HCEC 1CT (cell line): ENCODE measurements around the gene TXNL1.
"Not testable (repeated sequence)": the region's sequence is repeated elsewhere in the genome, so short reads cannot be mapped to it uniquely, and the experiment has no call there.

Experiments
- DNase-seq: peaks from one replicate; pipeline ENCODE4 v3.0.0-alpha.2; 2017

The TXNL1 gene

DNA sequence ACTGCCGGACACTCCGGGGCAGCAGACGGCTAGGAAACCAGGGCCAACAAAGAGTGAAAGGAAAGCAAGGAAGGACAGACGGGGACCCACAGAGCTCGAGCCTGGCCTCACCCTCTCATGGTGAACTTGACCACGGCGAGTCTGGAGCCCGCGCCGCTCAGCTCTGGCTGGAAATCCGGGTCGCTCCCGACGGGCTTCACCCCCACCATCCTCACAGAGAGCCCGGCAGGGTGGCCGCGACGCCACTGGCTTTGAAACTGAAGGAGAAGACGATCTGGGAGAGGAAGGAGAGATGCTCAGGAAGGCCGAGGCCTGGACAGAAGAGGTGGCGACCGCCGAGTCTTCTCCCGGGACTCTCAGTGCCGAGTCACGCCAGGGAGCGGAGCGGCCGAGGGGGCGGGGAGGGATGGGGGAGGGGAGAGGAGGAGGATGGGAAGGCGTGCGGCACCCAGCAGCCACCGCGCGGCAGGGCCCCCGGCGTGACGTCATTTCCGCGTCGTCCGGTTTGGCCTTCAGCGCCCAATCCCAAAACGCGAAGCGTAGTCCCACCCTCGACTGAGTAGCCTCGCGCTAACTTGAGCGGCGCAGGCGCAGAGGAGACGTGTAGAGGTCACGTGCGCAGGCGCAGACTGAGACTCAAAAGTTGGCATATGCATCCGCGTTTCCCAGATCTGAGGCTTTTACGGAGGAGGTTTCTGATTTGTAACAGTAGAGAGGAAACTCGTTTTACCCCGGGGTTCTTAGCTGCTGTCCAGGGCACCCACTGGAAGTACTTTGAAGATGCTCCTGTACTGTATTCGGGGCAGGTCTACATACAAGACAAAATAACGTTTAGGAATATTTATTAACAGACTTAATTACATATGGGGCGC lies at the start of gene TXNL1:
TXNL1 (minus strand) TSS at position 361 of the 872 bp plus-strand sequence; CDS start at position 209, 152 bp downstream.
- DNase-seq = peak; percentile 99

DNA sequence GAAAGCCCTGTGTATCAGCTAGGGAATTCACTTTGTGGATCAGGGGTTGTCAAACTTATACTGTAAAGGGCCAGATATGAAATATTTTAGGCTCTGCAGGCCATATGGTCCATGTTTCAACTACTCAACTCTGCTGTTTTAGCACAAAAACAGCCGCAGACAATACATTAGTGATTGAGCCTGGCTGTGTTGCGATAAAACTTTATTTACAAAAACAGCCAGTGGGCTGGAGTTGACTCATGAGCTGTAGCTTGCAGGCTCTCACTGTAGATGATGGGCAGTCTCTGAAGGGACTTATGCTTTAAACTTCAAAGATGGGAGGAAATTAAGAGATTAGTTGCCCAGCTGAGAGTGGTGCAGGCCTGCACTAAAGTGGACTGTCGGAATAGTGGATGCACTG lies 45.9 kb upstream of the TXNL1 start:
- no peak for DNase-seq

DNA sequence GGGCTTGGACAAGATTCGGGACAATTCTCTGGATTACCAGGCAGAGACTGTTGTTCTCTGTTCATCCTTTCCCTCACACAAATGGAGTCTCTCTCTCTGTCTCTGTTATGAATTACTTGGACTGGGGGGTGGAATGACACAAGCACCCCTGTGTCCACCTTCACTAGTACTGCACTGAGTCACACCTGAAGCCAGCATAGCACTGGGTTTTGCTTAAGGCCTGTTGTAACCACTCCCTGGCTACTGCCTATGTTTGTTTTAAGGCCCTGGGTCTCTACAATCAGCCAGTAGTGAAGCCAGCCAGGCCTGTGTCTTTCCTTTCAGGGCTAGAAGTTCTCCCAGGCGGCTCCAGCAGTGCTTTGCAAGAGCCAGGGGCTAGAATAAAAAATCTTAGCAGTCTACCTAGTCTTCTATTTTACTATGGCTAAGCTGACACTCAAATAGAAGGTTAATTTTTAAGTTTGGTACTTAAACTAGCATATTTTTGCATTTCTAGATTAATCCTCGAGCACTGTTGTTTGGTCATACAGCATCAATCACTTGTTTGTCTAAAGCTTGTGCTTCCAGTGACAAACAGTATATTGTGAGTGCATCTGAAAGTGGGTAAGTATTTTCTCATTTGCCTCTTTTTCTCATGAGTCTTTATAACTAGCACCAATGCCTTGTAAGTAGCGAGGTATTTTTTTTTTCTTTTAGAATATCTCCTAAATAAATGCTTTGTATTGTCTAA lies 40.6 kb upstream of the TXNL1 start:
- no peak for DNase-seq

DNA sequence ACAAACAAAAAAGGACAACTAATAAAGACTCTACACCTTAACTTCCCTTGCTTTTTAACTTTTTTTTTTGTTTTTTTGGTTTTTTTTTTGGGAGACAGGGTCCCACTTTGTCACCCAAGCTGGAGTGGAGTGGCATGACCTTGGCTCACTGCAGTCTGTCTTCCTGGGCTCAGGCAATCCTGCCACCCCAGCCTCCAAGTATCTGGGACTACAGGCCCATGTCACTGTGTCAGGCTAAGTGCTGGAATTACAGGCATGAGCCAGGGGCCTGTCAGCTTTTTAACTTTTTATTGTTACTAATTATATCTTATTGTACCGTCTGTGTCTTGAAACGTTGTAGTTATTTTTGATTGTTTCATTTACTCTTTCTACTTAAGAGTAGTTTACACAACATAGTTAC lies 38.2 kb upstream of the TXNL1 start:
- no peak for DNase-seq

- DNase-seq = no peak
Measured at GRCh38 chr18:56672981-56673380, 34.6 kb upstream of the TXNL1 start.

DNA sequence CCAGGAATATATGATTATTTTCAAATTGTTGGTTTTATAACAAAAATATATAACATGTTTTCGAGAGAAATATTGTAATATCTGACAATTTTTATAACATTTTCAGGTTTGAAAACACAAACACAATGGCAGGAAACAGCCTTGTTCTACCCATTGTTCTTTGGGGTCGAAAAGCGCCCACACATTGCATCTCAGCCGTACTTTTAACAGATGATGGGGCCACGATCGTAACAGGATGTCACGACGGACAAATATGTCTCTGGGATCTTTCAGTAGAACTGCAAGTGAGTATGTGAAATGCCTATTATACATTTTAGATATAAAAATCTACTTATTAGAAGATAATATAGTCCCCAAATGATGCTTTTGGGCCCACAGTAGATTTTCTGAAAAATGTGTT lies 34.0 kb upstream of the TXNL1 start:
- no peak for DNase-seq

- no peak for DNase-seq
Measured at GRCh38 chr18:56662902-56663301, 24.5 kb upstream of the TXNL1 start.

DNA sequence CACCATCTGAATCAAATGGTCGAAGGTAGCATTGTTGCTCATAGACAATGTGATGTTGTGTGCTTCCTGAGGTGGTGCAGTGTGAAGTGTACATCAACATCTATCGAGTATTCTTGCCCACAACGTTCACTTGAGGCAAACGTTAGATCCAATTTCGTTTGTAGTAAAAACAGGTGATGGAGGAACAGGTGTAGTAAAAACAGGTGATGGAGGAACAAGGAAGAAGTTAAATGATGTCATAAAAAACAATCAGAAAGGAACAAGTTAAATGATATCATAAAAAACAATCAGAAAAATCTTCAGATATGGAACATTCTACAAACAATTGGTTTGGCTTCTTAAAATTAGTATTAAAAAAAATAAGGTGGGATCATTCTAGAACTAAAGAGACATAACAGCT lies 24.1 kb upstream of the TXNL1 start:
- DNase-seq = no peak

- no peak for DNase-seq
Measured at GRCh38 chr18:56662063-56662408, 23.6 kb upstream of the TXNL1 start.

GRCh38 chr18:56661360-56662062 lies 23.1 kb upstream of the TXNL1 start:
- peak; percentile 15 for DNase-seq

DNA sequence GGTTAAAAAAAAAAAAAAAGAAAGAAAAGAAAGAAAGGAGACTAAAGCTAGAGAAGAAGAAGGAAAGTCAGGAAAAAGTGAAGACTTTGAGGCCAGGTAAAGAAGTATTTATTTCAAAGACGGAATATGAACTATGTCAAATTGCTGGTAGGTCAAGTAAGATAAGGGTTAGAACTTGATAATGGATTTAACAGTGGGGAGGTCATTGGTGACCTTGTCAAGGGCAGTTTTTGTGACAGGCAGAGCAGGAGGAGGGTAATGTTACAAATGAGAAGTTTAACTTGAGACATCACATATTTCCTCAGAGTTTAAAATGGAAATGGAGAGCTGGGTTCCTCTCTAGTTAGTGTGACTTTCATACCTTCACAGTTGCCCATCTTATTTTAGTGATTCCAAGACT lies 22.3 kb upstream of the TXNL1 start:
- DNase-seq = no peak

DNA sequence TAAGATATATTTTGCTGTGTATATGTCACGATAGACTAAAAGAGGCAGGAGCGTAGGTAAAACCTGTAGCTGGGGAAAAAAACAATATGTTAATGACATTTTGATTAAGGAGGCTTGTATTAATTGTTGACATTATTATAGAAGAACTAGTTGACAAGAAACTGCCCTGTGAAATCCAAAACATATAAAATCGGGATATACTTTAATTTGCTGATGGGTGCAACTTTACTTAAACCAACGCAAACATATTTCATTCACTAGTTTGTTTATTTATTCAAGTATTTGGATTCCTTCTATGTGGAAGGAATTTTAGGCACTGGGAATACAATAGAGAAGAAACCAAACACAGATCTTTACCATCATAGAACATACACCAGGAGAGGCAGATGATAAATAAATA lies 20.7 kb upstream of the TXNL1 start:
- no peak for DNase-seq

GRCh38 chr18:56658261-56658660 lies 19.9 kb upstream of the TXNL1 start:
- no peak for DNase-seq

GRCh38 chr18:56654280-56654679 lies 15.9 kb upstream of the TXNL1 start:
- DNase-seq = not testable (repeated sequence)

GRCh38 chr18:56652802-56653201 lies 14.4 kb upstream of the TXNL1 start:
- DNase-seq = no peak

GRCh38 chr18:56651771-56652092 lies 13.3 kb upstream of the TXNL1 start:
- no peak for DNase-seq

DNA sequence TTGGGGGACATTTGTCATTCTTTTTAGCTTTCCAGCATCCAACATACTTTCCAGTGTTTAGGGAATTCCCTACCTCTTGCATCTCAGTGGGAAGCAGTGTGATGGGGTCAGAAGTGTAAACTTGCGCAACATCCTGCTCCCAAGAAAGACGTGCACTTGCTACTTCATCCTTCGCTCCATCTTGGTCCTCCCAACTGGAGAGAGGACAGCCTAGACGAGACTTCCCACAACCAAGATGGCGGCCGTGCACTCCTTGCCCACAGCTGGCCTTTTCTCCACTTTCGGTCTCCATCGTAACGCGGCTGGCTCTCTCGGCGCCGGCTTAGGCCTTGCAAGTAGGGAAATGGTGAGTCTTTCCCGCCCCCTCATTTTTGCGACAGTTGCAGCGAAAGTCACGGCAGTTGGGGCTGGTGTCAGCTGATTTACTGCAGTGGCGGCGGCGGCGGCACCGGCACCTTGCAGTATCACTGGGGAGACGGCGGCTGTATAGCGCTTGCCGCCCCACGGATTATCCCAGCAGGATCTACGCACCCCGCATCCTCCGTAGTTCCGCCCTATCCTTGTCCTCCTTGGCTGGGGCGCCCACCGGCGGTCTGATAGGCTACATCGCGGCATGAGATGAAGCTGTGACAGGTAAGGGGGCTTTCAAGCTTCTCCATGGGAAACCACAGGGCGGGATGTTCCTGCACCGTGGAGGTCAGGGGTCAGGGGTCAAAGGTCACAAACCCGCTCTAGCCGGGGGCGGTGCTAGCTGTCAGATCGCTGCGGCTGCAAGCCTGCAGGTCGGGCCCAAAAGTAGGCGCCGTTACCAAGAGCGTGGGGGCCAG lies 12.8 kb upstream of the TXNL1 start, which contains the start of gene WDR7:
WDR7 (plus strand) TSS at position 416 of the 827 bp plus-strand sequence. CDS start 21,157 bp downstream, outside the sequence.
- DNase-seq = peak; percentile 98

- no peak for DNase-seq
Measured at GRCh38 chr18:56649996-56650395, 11.6 kb upstream of the TXNL1 start.

DNA sequence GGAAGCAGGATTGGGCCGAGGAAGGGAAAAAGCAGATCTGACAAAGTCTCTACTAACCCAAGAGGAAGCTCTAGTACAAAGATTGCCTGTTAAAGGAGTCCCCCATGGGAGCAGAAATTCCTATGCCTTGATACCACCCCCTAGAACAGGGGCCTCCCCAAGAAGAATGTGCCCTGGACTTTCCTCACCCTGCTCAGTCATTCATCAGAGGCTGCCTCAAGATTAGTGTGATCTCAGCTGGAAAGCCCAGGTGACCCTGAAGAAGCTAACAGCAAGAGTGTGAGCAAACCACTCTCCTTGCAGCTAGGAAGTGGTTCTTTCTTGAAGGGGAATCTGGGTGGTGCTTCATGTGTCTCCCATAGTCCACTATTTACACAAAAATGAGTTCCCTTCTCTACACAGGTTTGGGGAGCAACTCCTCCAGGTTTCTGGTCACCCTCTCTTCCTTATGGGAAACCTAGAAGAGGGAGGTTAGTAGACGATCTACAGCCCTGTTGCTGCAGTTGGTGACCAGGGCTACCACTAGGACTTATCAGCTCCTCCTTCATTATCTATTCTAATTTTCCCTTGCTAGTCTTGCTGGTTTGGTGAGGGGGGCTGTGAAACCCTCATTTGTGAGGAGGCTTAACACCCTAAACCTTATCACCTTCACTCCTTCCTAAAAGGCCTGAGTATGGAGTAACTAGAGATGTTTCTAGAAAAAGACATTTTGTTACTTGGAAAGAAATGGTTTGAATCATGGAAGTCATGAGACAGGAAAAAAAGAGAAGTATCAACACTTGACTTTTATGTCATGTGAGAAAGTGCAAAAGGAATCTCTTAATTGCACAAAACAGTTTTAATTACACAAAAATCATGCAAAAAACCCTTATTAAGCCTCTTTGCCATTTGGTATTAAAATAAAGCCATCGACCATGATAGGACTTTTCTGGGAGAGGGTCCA lies 9.8 kb upstream of the TXNL1 start:
- no peak for DNase-seq

- no peak for DNase-seq
Measured at GRCh38 chr18:56647071-56647470, 8.7 kb upstream of the TXNL1 start.

- DNase-seq = peak; percentile 17
Measured at GRCh38 chr18:56645415-56646016, 7.1 kb upstream of the TXNL1 start.
